ENCODE data around the gene DUSP28. TPM values are rescaled to one million over a fixed set of nuclear protein-coding genes. Genes with fewer than 3 reads are reported as not detected.

Gene DUSP28
- total RNA-seq, 4 donors from 2014 or later, result 6.3 to 10.4 (median 8.3) TPM

- Histone ChIP-seq H3K9me3 (no peaks in the 10 kb centered on the region), H3K4me3 (no peak overlapping the region), H3K4me1 (peaks cover 4% of the 10 kb centered on the region), H3K27ac (no peak overlapping the region), H3K27me3 (no peaks in the 10 kb centered on the region), H3K36me3 (peaks cover 54% of the 10 kb centered on the region)
- 87% methylated on average over 7 of the region's 8 CpGs for WGBS
- TF ChIP-seq POLR2AphosphoS5 (IDR thresholded peaks at IDR 0.05) (no peak), EP300 (IDR thresholded peaks at IDR 0.05) (no peak), CTCF (IDR thresholded peaks at IDR 0.05) (no peak), POLR2A (IDR thresholded peaks at IDR 0.05) (no peak)
- peak in 1 of 2 donors; percentile 28 for DNase-seq (ENCODE audit: low spot score in 2 of 2)
These were observed 35.0 kb upstream of the DUSP28 start for GRCh38 chr2:240524963-240525718.

- H3K4me1 ChIP-seq, result no peaks in the 10 kb centered on the region
- H3K9me3 ChIP-seq, result no peaks in the 10 kb centered on the region
- WGBS, result 88% methylated on average over 4 of the region's 6 CpGs
- no peak overlapping the region for H3K4me3 ChIP-seq
- no peaks in the 10 kb centered on the region for H3K27me3 ChIP-seq
- no peak overlapping the region for H3K27ac ChIP-seq
- peak in 1 of 2 donors; percentile 15 for DNase-seq (ENCODE audit: low spot score in 2 of 2)
- TF ChIP-seq POLR2A (IDR thresholded peaks at IDR 0.05) (no peak), EP300 (IDR thresholded peaks at IDR 0.05) (no peak), POLR2AphosphoS5 (IDR thresholded peaks at IDR 0.05) (no peak), CTCF (IDR thresholded peaks at IDR 0.05) (no peak)
- peaks cover 56% of the 10 kb centered on the region for H3K36me3 ChIP-seq
These were observed 34.4 kb upstream of the DUSP28 start for GRCh38 chr2:240525802-240526201.

- TF ChIP-seq CTCF (IDR thresholded peaks at IDR 0.05) (no peak), POLR2AphosphoS5 (IDR thresholded peaks at IDR 0.05) (no peak), EP300 (IDR thresholded peaks at IDR 0.05) (no peak), POLR2A (IDR thresholded peaks at IDR 0.05) (no peak)
- Histone ChIP-seq H3K27ac (no peak overlapping the region), H3K27me3 (no peaks in the 10 kb centered on the region), H3K4me3 (no peak overlapping the region), H3K9me3 (peaks cover 5% of the 10 kb centered on the region), H3K4me1 (no peaks in the 10 kb centered on the region), H3K36me3 (peaks cover 60% of the 10 kb centered on the region)
- no peak for DNase-seq (ENCODE audit: low spot score in 2 of 2)
- 86% methylated on average over 4 of the region's 4 CpGs for WGBS
These were observed 33.6 kb upstream of the DUSP28 start for GRCh38 chr2:240526521-240526920.

GRCh38 chr2:240527153-240527750 lies 32.9 kb upstream of the DUSP28 start:
- H3K27ac ChIP-seq, result no peak overlapping the region
- H3K27me3 ChIP-seq, result no peaks in the 10 kb centered on the region
- no peaks in the 10 kb centered on the region for H3K4me1 ChIP-seq
- WGBS, result 83% methylated on average over 3 of the region's 3 CpGs
- H3K9me3 ChIP-seq, result peaks cover 11% of the 10 kb centered on the region
- no peak for DNase-seq (ENCODE audit: low spot score in 2 of 2)
- peaks cover 59% of the 10 kb centered on the region for H3K36me3 ChIP-seq
- TF ChIP-seq POLR2A (IDR thresholded peaks at IDR 0.05) (no peak), POLR2AphosphoS5 (IDR thresholded peaks at IDR 0.05) (no peak)
- no peak overlapping the region for H3K4me3 ChIP-seq

GRCh38 chr2:240528406-240529040 lies 31.6 kb upstream of the DUSP28 start:
- H3K4me1 ChIP-seq, result no peaks in the 10 kb centered on the region
- 95% methylated on average over 10 of the region's 13 CpGs for WGBS
- TF ChIP-seq POLR2A (IDR thresholded peaks at IDR 0.05), result no peak
- no peak overlapping the region for H3K27ac ChIP-seq
- H3K9me3 ChIP-seq, result peaks cover 11% of the 10 kb centered on the region
- no peak for DNase-seq (ENCODE audit: low spot score in 2 of 2)
- H3K36me3 ChIP-seq, result peaks cover 47% of the 10 kb centered on the region
- no peaks in the 10 kb centered on the region for H3K27me3 ChIP-seq
- no peak overlapping the region for H3K4me3 ChIP-seq
